Forelimb muscle (tissue), 1 donor: ENCODE data around the gene MAP7. TPM values are rescaled to one million over a fixed set of nuclear protein-coding genes. Genes with fewer than 3 reads are reported as not detected.
"Not testable (repeated sequence)": the region's sequence is repeated elsewhere in the genome, so short reads cannot be mapped to it uniquely, and the experiment has no call there.

Source experiments
- DNase-seq: peaks from one replicate; pipeline ENCODE4 v3.0.0-alpha.2; 2013; ENCODE audit warnings: low read depth
- polyA plus RNA-seq: library from polyadenylated mRNA; unstranded; fragments of 120-200 nt; gene quantifications from one replicate; pipeline ENCODE4 v1.2.1, GENCODE V29; 2013; ENCODE audit not compliant: insufficient read length

MAP7 gene
- 0.28 TPM for polyA plus RNA-seq

GRCh38 chr6:136550330-136551071 is at the start of gene MAP7:
Gene MAP7 (minus strand): TSS chr6:136550422. CDS start chr6:136550408, 14 bp downstream.
- no peak for DNase-seq

DNA sequence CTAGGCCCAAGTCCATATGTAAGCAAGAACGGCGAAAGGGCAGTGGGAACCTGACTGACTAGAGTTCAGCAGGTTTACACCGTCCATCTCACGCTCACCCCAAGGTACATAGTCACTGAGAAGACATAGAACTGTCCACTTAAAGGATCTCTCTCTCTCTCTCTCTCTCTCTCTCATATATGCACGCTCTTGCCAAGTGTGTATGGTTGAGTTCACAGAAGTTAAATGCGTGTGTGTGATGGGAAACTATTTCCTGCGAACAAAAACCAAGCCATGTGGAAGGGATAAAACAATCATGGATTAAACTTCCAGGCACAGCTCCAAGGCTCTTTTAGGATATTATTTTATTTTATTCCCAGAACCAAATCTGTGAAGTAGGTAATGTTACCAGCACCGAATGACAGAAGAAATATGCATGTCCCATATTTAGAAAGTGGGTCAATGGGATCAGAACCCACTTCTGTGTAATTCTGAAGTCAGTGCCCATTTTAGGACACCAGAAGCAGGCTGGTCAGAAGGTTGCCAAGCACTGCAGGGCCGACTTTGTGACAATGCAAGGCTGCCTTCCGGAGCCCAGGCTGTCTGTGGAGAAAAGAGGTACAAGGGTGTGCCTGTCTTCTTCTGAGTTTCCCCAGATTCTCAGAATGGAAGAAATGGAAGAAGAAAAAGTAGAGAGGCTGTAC is 49.2 kb upstream of the MAP7 start:
- DNase-seq, result no peak

GRCh38 chr6:136598048-136598447 is 47.8 kb upstream of the MAP7 start:
- no peak for DNase-seq

DNA sequence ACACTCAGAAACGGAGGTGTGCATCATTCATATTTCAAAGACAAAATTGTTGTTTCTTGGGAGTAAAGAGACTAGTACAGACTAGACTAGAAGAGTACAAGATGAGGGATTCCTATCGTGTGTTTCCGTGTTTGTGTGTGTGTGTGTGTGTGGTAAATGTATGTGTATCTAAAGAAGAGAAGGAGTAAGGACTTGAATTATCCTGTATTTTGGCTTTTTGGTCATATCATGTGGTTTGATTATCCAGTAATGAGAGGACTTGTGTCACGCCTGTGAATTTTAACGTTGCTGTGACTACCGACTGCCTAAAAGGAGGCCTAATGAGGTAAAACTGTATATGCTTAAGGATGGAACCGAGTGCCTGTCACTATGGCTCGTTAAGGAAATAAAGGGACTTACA is 44.4 kb upstream of the MAP7 start:
- no peak for DNase-seq

GRCh38 chr6:136593748-136594490 is 43.7 kb upstream of the MAP7 start:
- no peak for DNase-seq

DNA sequence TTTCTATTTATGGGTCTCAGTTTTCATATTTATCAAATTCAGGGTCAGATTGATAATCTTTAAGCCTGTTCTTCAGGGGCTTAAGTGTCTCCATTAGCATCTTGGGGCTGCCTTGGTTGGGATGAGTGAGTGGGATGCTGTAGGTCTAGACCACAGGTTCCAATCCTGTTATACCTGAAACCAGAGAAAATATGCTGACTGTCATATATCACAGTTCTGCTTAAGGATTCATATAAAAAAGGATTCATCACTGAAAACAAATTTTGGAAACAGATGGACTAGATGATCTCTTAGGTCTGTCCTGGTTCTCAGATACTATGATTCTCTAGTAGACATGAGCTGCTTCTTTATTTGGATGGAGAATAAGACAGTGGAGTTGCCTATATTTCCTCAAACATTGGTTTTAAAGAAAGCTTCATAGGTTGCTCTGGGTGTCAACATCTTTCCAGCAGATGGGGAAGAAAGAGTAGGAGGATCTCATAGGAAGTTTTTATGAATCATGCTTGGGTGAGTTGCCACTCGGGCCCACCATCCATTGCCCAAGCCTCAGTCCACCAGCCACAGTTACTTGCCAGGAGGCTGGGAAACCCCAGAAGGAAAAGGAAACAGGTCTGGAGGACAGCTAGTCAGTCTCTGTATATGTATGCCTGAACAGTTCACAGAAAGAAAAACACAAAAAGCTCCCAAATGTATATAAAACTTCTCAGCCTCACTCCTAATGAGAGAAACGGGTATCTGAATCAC is 42.9 kb upstream of the MAP7 start:
- no peak for DNase-seq

- no peak for DNase-seq
These were observed 41.4 kb upstream of the MAP7 start for GRCh38 chr6:136591617-136592016.

DNA sequence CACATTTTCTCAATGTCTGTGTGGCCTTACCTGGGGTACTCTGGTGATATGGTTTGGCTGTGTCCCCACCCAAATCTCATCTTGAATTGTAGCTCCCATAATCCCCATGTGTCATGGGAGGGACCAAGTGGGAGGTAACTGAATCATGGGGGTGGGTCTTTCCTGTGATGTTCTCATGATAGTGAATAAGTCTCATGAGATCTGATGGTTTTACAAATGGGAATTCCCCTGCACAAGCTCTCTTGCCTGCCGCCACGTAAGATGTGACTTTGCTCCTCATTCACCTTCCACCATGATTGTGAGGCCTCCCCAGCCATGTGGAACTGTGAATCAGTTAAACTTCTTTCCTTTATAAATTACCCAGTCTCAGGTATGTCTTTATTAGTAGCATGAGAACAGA is 40.6 kb upstream of the MAP7 start:
- DNase-seq, result not testable (repeated sequence)

DNA sequence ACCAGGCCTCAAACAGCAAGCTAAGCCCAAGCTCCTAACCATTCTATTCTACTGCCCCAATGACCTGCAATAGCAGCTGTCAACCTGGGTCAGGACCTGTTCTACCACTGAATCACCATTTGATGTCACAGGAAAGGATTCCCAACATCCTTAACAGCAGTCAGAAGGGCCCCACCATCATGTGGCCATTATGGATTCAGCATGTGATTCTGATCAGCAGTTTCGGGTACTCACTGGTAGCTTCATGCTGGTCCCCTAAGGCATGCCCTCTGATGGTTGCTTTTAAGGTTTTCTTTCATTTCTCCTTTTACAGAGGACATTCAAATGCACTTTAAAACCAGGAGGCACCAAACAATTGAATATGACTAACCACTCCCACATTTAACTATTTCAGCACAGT is 37.3 kb upstream of the MAP7 start:
- no peak for DNase-seq

GRCh38 chr6:136586295-136586694 is 36.1 kb upstream of the MAP7 start:
- no peak for DNase-seq

DNA sequence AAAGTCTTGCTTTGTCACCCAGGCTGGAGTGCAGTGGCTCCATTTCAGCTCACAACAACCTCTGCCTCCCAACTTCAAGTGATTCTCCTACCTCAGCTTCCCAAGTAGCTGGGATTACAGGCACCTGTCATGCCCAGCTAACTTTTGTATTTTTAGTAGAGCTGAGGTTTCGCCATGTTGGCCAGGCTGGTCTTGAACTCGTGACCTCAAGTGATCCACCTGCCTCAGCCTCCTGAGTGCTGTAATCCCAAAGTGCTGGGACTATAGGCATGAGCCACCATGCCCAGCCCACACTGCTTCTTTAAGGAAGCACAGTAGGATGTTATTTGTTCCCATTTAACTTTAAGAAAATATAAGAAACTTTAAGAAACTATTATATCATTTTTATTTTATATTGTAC is 35.3 kb upstream of the MAP7 start:
- DNase-seq, result not testable (repeated sequence)

GRCh38 chr6:136584290-136584689 is 34.1 kb upstream of the MAP7 start:
- DNase-seq, result not testable (repeated sequence)

GRCh38 chr6:136582711-136583471 is 32.7 kb upstream of the MAP7 start:
- DNase-seq, result peak; percentile 34

GRCh38 chr6:136579800-136580199 is 29.6 kb upstream of the MAP7 start:
- no peak for DNase-seq

DNA sequence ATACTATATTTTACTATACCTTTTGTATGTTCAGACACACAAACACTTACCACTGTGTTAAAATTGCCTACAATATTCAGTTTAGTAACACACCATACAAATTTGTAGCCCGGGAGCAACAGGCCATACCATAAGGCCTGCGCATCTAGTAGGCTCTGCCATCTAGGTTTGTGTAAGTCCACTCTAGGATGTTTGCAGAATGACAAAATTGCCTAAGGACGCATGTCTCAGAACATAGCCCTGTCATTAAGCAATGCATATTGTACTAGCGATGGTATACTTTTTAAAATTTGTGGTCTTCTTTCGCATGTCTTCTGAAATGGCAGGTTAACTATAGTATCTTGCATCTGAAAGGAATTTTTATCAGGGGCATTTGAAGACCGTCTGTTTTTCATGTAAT is 26.6 kb upstream of the MAP7 start:
- DNase-seq, result no peak

- DNase-seq, result no peak
These were observed 21.3 kb upstream of the MAP7 start for GRCh38 chr6:136571496-136571895.

- DNase-seq, result no peak
These were observed 20.8 kb upstream of the MAP7 start for GRCh38 chr6:136571065-136571464.

- DNase-seq, result no peak
These were observed 17.9 kb upstream of the MAP7 start for GRCh38 chr6:136568129-136568528.

DNA sequence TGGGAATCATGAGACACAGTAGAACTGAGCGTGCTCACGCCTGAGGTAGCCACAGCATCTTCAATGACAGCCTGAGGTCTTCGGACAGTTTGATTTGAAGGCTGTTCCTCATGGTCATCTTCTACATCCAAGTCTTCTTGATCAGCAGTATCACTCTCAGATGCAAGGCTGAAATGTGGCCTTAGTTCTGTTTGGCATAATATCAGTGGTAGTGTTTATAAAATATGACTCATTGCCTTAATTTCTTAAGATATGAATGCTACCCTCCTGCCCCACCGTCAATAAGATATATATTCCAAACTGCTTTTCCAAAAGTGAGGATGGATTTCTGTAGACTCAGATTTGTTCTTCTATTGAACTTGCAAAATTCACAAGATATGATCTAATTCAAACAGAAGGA is 17.5 kb upstream of the MAP7 start:
- DNase-seq, result no peak

DNA sequence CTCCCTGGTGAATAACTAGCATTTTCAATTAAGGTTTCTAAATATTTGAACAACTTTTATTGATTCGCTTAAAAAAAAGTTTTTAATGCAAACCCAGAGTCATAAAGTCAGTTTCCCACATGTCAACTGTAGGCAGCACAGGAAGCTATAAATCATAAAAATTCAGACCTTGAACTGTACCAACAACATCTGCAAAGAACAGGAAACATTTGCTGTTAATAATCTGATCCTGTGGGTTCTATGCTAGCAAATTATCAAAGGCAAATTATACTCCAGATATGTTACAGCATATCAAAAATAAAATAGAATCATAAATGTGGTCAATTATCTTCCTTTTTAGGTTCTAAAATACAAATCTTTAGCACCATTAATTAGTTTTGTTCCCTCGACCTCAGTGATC is 16.6 kb upstream of the MAP7 start:
- no peak for DNase-seq

DNA sequence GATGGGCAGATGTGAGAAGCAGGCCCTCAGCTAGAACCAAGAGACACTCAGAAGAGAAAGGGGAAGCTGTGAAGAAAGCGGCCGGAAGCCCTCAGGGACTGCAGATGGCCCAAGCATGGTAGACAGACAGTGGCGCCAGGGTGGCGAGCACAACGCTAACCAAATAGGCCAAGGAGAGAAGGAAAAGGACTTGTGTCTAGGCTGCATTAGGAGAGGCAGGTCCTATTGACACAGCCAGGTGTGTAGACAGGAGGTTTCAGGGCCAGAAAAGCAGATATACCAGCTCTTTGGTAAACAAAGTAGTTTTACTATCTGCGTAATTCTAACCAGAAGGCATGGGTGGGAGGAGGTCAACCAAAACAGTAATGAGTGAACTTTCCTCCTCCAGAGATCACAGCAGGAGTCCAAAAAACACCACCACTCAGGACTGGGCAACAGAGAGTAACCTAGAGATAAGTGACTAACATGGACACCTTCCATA is 15.8 kb upstream of the MAP7 start:
- DNase-seq, result no peak
